GM19035 (cell line): ENCODE data around the gene PRKCH.

Experiments
- ATAC-seq: cut with Tn5 transposase; IDR thresholded peaks from one replicate; pipeline ENCODE4 v1.9.1; 2021; ENCODE audit not compliant: unreplicated experiment

PRKCH gene

GRCh38 chr14:61362072-61362750 lies 40.8 kb downstream of the PRKCH start:
- no peak for ATAC-seq

DNA sequence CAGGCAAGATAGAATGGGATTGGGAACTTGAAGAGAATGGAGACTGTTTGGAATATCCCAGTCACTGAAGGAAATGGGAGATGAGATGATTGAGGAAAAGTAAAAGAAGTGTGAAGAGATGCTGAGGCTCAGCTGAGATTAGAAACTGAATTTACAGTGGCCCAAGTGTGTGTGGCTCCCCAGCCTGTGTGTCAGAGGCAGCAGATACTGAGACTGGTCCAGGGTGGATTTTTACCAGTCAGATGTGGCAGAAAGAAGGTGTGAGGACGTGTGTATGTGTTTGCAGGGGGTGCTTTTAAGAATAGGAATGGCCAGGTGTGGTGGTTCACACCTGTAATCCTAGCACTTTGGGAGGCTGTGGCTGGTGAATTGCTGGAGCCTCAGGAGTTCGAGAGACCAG lies 42.9 kb downstream of the PRKCH start:
- ATAC-seq = no peak

DNA sequence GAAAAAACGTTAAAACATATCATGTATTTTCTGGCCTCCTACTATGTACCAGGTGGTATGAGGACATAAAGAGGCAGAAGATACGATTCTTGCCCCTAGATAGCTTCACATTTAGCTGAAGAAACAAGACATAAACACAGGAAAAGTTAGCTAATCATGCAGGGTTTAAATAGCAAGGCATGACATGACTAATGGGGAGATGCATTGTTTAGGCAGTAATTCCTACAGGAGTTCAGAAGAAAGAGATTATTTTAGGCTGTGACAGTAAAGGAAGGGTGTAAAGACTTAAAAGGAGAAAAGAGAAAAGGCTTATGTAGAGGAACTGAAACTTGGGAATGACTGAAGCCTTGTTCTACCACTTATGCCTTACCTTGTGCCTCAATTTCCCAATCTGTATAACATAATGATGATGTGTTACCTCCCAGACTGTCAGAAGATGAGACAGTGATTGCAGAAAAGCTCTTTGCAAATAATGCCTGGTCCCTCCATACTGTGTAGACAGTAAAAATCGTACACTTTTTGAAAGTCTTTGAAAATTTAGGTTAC lies 44.4 kb downstream of the PRKCH start:
- ATAC-seq = no peak

GRCh38 chr14:61368114-61368710 lies 46.8 kb downstream of the PRKCH start:
- ATAC-seq = no peak

DNA sequence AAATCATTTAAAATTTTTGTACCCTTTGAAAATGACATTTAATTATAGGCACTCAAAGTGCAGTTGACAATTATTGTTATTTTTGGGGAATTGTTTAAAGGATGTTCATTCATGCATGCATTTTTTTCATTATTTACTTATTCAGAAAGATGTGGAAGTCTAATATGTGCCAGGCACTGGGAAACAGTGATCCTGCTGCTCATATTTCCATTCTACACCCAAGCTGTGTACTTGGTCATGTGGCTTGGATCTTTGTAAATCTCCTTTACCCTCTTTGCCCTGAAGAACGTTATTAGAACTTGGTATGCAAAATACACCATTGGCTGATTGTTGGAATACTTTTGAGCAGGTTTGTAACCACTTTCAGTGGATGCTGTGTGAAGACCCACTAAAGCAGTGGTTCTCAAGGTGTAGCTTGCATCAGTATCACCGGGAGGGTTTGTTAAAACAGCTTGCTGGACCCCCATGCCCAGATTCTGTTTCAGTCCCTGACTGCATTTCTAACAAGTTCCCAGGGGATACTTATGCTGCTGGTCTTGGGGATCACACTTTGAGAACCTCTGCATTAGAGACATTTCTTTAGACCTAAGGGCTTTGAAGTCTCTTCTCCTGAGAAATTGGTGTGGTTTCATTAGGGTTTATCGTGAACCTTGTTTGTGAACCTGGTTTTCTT lies 47.5 kb downstream of the PRKCH start:
- ATAC-seq = no peak

- ATAC-seq = no peak
These were observed 48.1 kb downstream of the PRKCH start for GRCh38 chr14:61369454-61369810.

- ATAC-seq = no peak
These were observed 51.0 kb downstream of the PRKCH start for GRCh38 chr14:61372379-61372778.

DNA sequence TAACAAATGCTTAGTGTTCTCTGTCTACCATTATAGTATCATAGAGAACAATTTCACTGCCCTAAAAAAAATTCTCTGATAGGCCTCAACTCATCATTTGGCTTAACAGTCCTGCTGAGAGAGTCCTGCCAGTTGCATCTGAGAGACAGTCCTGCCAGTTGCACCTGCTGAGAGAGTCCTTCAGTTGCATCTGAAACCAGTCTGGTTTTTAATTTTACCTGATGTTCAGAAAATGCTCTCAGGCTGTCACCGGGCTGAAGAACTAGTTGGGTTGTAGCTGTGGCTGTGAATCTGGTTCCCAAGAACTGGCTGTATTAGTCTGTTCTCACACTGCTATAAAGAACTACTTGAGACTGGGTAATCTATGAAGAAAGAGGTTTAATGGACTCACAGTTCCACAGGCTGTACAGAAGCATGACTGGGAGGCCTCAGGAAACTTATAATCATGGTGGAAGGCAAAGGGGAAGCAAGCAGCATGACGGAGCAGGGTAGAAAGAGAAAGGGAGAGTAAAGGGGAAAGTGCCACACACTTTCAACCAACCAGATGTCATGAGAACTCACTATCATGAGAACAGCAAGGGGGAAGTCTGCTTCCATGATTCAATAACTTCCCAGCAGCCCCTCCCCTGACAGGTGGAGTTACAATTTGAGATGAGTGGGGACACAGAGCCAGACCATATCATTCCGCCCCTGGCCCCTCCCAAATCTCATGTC lies 51.6 kb downstream of the PRKCH start:
- ATAC-seq = no peak

DNA sequence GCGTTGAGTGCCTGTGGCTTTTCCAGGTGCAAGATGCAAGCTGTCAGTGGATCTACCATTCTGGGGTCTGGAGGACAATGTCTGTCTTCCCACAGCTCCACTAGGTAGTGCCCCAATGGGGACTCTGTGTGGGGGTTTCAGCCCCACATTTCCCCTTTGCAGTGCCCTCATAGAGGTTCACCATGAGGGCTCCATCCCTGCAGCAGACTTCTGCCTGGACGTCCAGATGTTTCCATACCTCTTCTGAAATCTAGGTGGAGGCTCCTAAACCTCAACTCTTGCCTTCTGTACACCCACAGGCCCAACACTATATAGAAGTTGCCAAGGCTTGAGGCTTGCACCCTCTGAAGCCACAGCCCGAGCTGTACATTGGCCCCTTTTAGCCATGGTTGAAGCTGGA lies 52.9 kb downstream of the PRKCH start:
- ATAC-seq = no peak

GRCh38 chr14:61375218-61375617 lies 53.8 kb downstream of the PRKCH start:
- no peak for ATAC-seq

DNA sequence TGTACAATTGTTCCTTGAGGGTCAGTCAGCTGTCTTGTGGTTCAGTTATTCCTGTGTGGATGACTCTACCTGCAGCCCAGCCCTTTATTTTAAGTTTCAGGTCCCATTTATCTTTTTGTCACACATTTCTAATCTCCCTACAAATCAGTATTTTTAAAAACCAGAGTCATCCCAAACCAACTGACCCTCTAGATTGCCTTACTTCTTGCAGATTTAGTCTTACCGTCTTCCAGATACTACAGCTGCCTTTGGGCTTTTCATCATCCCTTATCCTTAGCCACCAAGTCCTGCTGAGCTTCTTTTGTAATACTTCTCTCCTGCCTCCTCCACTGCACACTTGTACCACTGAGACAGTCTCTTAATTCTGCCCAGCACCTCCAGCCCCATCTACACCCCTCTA lies 54.9 kb downstream of the PRKCH start:
- ATAC-seq = no peak

DNA sequence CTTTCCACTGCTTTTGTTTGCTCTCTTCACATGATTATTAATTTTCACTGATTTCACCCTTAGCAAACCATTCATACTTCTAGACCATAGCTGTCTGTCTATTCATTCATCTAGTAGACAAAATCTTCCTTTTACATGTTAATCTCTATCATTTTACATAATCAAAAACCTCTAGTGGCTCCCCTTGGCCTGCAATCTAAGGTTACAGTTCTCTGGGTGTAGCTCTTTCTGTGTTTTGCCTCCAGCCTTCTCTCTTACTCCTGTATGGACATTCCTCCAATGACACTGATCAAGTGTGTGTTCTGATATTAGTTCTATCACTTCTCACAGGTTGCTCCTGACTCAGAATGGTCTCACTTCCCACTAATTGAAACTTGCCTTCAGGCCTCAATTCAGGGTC lies 56.4 kb downstream of the PRKCH start:
- no peak for ATAC-seq

GRCh38 chr14:61379639-61380184 lies 58.3 kb downstream of the PRKCH start:
- no peak for ATAC-seq

DNA sequence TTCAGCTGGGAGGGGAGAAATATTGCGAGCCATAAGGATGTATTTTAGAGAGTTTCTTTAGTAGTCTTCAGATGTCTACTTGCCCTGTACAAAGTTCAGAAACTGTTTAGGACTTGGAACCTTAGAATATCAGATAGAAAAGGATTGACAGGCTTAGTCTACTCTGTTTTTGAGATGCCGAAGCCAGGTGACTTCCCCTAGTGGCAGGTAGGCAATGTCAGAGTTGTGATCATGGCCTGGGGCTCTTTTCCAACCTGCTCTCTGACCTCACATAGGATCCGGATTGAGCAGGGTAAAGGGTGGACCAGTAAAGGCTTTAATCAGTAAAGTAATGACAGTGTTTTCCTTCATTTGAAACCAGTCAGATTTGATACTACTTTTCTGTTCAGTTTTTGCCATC lies 59.6 kb downstream of the PRKCH start:
- ATAC-seq = no peak

GRCh38 chr14:61381553-61381952 lies 60.2 kb downstream of the PRKCH start:
- no peak for ATAC-seq

GRCh38 chr14:61382842-61383241 lies 61.5 kb downstream of the PRKCH start:
- ATAC-seq = no peak

GRCh38 chr14:61385002-61385685 lies 63.8 kb downstream of the PRKCH start:
- no peak for ATAC-seq

GRCh38 chr14:61386173-61386772 lies 64.9 kb downstream of the PRKCH start:
- ATAC-seq = no peak

- ATAC-seq = no peak
These were observed 65.7 kb downstream of the PRKCH start for GRCh38 chr14:61387076-61387475.
